Measurements from ENCODE around the gene TMEM248. TPM values are rescaled to one million over a fixed set of nuclear protein-coding genes. Genes with fewer than 3 reads are reported as not detected.

Gene TMEM248
- total and polyA plus RNA-seq, 10 of the 15 experiments (the other 5 are each of a cell fraction or from before 2014, with no cell fraction given): 6.3 to 93.5 (median 64.9) TPM

- Histone ChIP-seq H3K4me1 (ENCODE audit: control insufficient read depth, insufficient read depth, low read length) (peaks cover 9% of the 10 kb centered on the region), H3K9ac (ENCODE audit: control insufficient read depth, insufficient read depth, low read length) (no peak overlapping the region), H3K4me2 (ENCODE audit: control insufficient read depth, insufficient read depth) (no peak overlapping the region), H3K36me3 (ENCODE audit: control insufficient read depth in 2 of 2, insufficient read depth in 2 of 2, low read length in 1 of 2) (peaks cover 0 to 8% of the 10 kb centered on the region in 2 experiments), H3K4me3 (no peak overlapping the region), H3K9me3 (replicated peaks; ENCODE audit: control insufficient read depth, insufficient read depth, low read length) (no peaks in the 10 kb centered on the region), H2AFZ (ENCODE audit: control insufficient read depth, low read depth, low read length) (no peak overlapping the region), H3K27me3 (replicated peaks in 1 of 2; ENCODE audit: control insufficient read depth in 2 of 2, insufficient read depth in 2 of 2, low read length in 1 of 2) (no peaks in the 10 kb centered on the region), H3K27ac (ENCODE audit: control insufficient read depth, insufficient read depth) (no peak overlapping the region), H3K79me2 (ENCODE audit: control insufficient read depth, insufficient read depth, low read length) (peaks cover 77% of the 10 kb centered on the region), H4K20me1 (ENCODE audit: control insufficient read depth, insufficient read depth) (0 out of 2 replicates have a peak, but pooled peaks cover 6% of the 10 kb centered on the region)
- in situ Hi-C loops (cut with MboI) (no loop called here), intact Hi-C loops (cut with micrococcal nuclease; ENCODE audit: unreplicated experiment) (loop anchor here (10.0 kb wide), 1 partner anchor 183 kb away; the partner anchor contains the start of gene RABGEF1)
- DNase-seq (ENCODE audit: low read depth, low spot score) (no peak), ATAC-seq (no peak), FAIRE-seq (no peak)
- BruUV-seq (replicated peaks): no TSS peak
- ChIA-PET RAD21 (ENCODE audit: unreplicated experiment) (no interaction called here), SMC1A (ENCODE audit: uncharacterized antibody, unreplicated experiment) (interaction anchor here (0.7 kb wide), 1 partner anchor 270 kb away, joined by 3 read pairs; no protein-coding TSS in a partner anchor), CTCF (interaction anchor here (1.2 kb wide), 1 partner anchor 13 kb away, joined by 3 read pairs; no protein-coding TSS in a partner anchor), POLR2A (no interaction called here)
- 93% methylated on average over 7 of the region's 7 CpGs for WGBS (ENCODE audit: insufficient coverage, insufficient replicate concordance, low lambda C conversion rate, missing lambda C conversion rate)
- TF ChIP-seq ZNF592 (IDR thresholded peaks at IDR 0.05) (no peak), TCF12 (IDR thresholded peaks at IDR 0.05; ENCODE audit: low read depth, low read length) (no peak), IKZF1 (conservative IDR thresholded peaks at IDR 0.05) (no peak), POU2F2 (IDR thresholded peaks at IDR 0.05; ENCODE audit: borderline replicate concordance, low read depth, low read length) (no peak), KLF5 (IDR thresholded peaks at IDR 0.05; ENCODE audit: partially characterized antibody) (no peak), ZNF207 (IDR thresholded peaks at IDR 0.05; ENCODE audit: borderline replicate concordance) (no peak), YY1 (IDR thresholded peaks at IDR 0.05; ENCODE audit: low read depth, low read length) (no peak), SRF (IDR thresholded peaks at IDR 0.05; ENCODE audit: low read depth in 2 of 2, low read length in 2 of 2) (no peak), SUZ12 (IDR thresholded peaks at IDR 0.05; ENCODE audit: unreplicated experiment) (no peak), ZSCAN29 (IDR thresholded peaks at IDR 0.05) (no peak), ZNF24 (IDR thresholded peaks at IDR 0.05) (no peak)
These were observed 6.4 kb downstream of the TMEM248 start for GRCh38 chr7:66927348-66927948.

All from GM12878 (cell line).